ENCODE results near the gene G6PC3. TPM values are rescaled to one million over a fixed set of nuclear protein-coding genes. Genes with fewer than 3 reads are reported as not detected.

G6PC3 gene
- polyA plus RNA-seq, 4 donors, result 17.6 to 69.2 (median 39.3) TPM

- no peaks in the 10 kb centered on the region for H3K27me3 ChIP-seq (ENCODE audit: control insufficient read depth in 3 of 3, insufficient read depth in 3 of 3, low read length in 3 of 3)
- peak overlapping the region in 2 of 3 donors; percentile 53 to 64 for H3K27ac ChIP-seq (ENCODE audit: low read depth in 1 of 3, low read length in 2 of 3)
- peaks cover 0 to 85% (median 0%) of the 10 kb centered on the region in 3 donors for H3K36me3 ChIP-seq (ENCODE audit: control insufficient read depth in 3 of 3, insufficient read depth in 2 of 3, low read depth in 1 of 3, low read length in 3 of 3)
- WGBS, 3 donors, result 81 to 94% (median 86%) methylated on average over 10 of the region's 10 CpGs
- peaks cover 2 to 51% (median 10%) of the 10 kb centered on the region in 3 donors for H3K4me1 ChIP-seq (ENCODE audit: control insufficient read depth in 3 of 3, insufficient read depth in 2 of 3, low read depth in 1 of 3, low read length in 2 of 3)
- DNase-seq (no peak), FAIRE-seq (no peak)
- no peaks in the 10 kb centered on the region for H3K9me3 ChIP-seq (ENCODE audit: control insufficient read depth in 2 of 2, insufficient read depth in 1 of 2, low read depth in 1 of 2, low read length in 1 of 2)
- peak overlapping the region in 1 of 3 donors; percentile 27 for H3K4me3 ChIP-seq (ENCODE audit: low read depth in 1 of 3, low read length in 3 of 3)
Observed at GRCh38 chr17:44110011-44110686, 39.6 kb downstream of the G6PC3 start.

- 8 to 13% (median 10%) methylated on average over 27 to 28 of the region's 28 CpGs for WGBS, 3 donors
- Histone ChIP-seq H3K27ac (ENCODE audit: low read depth in 1 of 3, low read length in 2 of 3) (peak overlapping the region in 2 of 3 donors; percentile 53 to 64), H3K9me3 (ENCODE audit: control insufficient read depth in 2 of 2, insufficient read depth in 1 of 2, low read depth in 1 of 2, low read length in 1 of 2) (no peaks in the 10 kb centered on the region), H3K27me3 (ENCODE audit: control insufficient read depth in 3 of 3, insufficient read depth in 3 of 3, low read length in 3 of 3) (no peaks in the 10 kb centered on the region), H3K4me3 (ENCODE audit: low read depth in 1 of 3, low read length in 3 of 3) (peak overlapping the region in 2 of 3 donors; percentile 22 to 27), H3K4me1 (ENCODE audit: control insufficient read depth in 3 of 3, insufficient read depth in 2 of 3, low read depth in 1 of 3, low read length in 2 of 3) (peaks cover 2 to 51% (median 10%) of the 10 kb centered on the region in 3 donors), H3K36me3 (ENCODE audit: control insufficient read depth in 3 of 3, insufficient read depth in 2 of 3, low read depth in 1 of 3, low read length in 3 of 3) (peaks cover 0 to 85% (median 0%) of the 10 kb centered on the region in 3 donors)
- FAIRE-seq, result no peak
- DNase-seq, result peak; percentile 78 to 95
Observed at GRCh38 chr17:44110823-44111633, 40.5 kb downstream of the G6PC3 start.

- Histone ChIP-seq H3K36me3 (ENCODE audit: control insufficient read depth in 3 of 3, insufficient read depth in 2 of 3, low read depth in 1 of 3, low read length in 3 of 3) (peaks cover 0 to 87% (median 0%) of the 10 kb centered on the region in 3 donors), H3K9me3 (ENCODE audit: control insufficient read depth in 2 of 2, insufficient read depth in 1 of 2, low read depth in 1 of 2, low read length in 1 of 2) (no peaks in the 10 kb centered on the region), H3K4me3 (ENCODE audit: low read depth in 1 of 3, low read length in 3 of 3) (no peak overlapping the region), H3K27me3 (ENCODE audit: control insufficient read depth in 3 of 3, insufficient read depth in 3 of 3, low read length in 3 of 3) (no peaks in the 10 kb centered on the region), H3K27ac (ENCODE audit: low read depth in 1 of 3, low read length in 2 of 3) (peak overlapping the region in 2 of 3 donors; percentile 52 to 56), H3K4me1 (ENCODE audit: control insufficient read depth in 3 of 3, insufficient read depth in 2 of 3, low read depth in 1 of 3, low read length in 2 of 3) (peaks cover 2 to 51% (median 10%) of the 10 kb centered on the region in 3 donors)
- 54 to 59% (median 57%) methylated on average over 3 of the region's 3 CpGs for whole genome bisulfite sequencing, 3 donors
- FAIRE-seq (no peak), DNase-seq (no peak)
Observed at GRCh38 chr17:44111777-44112176, 41.2 kb downstream of the G6PC3 start.

- peaks cover 2 to 50% (median 10%) of the 10 kb centered on the region in 3 donors for H3K4me1 ChIP-seq (ENCODE audit: control insufficient read depth in 3 of 3, insufficient read depth in 2 of 3, low read depth in 1 of 3, low read length in 2 of 3)
- FAIRE-seq, result no peak
Observed at GRCh38 chr17:44112284-44113280, 42.0 kb downstream of the G6PC3 start.

GRCh38 chr17:44113382-44113781 is 42.8 kb downstream of the G6PC3 start:
- Histone ChIP-seq H3K27me3 (ENCODE audit: control insufficient read depth in 3 of 3, insufficient read depth in 3 of 3, low read length in 3 of 3) (no peaks in the 10 kb centered on the region), H3K27ac (ENCODE audit: low read depth in 1 of 3, low read length in 2 of 3) (no peak overlapping the region), H3K36me3 (ENCODE audit: control insufficient read depth in 3 of 3, insufficient read depth in 2 of 3, low read depth in 1 of 3, low read length in 3 of 3) (peaks cover 0 to 89% (median 0%) of the 10 kb centered on the region in 3 donors), H3K4me1 (ENCODE audit: control insufficient read depth in 3 of 3, insufficient read depth in 2 of 3, low read depth in 1 of 3, low read length in 2 of 3) (peaks cover 2 to 42% (median 10%) of the 10 kb centered on the region in 3 donors), H3K9me3 (ENCODE audit: control insufficient read depth in 2 of 2, insufficient read depth in 1 of 2, low read depth in 1 of 2, low read length in 1 of 2) (no peaks in the 10 kb centered on the region), H3K4me3 (ENCODE audit: low read depth in 1 of 3, low read length in 3 of 3) (no peak overlapping the region)
- 82 to 94% (median 89%) methylated on average over 1 of the region's 1 CpG for WGBS, 3 donors
- DNase-seq, result no peak
- no peak for FAIRE-seq

More at GRCh38 chr17:44112284-44113280, 42.0 kb downstream of the G6PC3 start:
- peaks cover 0 to 90% (median 0%) of the 10 kb centered on the region in 3 donors for H3K36me3 ChIP-seq (ENCODE audit: control insufficient read depth in 3 of 3, insufficient read depth in 2 of 3, low read depth in 1 of 3, low read length in 3 of 3)
- 77 to 80% (median 80%) methylated on average over 4 of the region's 4 CpGs for WGBS, 3 donors
- no peak overlapping the region for H3K4me3 ChIP-seq (ENCODE audit: low read depth in 1 of 3, low read length in 3 of 3)
- no peaks in the 10 kb centered on the region for H3K9me3 ChIP-seq (ENCODE audit: control insufficient read depth in 2 of 2, insufficient read depth in 1 of 2, low read depth in 1 of 2, low read length in 1 of 2)
- DNase-seq, result no peak
- H3K27me3 ChIP-seq (ENCODE audit: control insufficient read depth in 3 of 3, insufficient read depth in 3 of 3, low read length in 3 of 3), result no peaks in the 10 kb centered on the region
- H3K27ac ChIP-seq (ENCODE audit: low read depth in 1 of 3, low read length in 2 of 3), result peak overlapping the region in 1 of 3 donors; percentile 52

- Histone ChIP-seq H3K27ac (ENCODE audit: low read depth in 1 of 3, low read length in 2 of 3) (no peak overlapping the region), H3K4me1 (ENCODE audit: control insufficient read depth in 3 of 3, insufficient read depth in 2 of 3, low read depth in 1 of 3, low read length in 2 of 3) (peaks cover 2 to 35% (median 10%) of the 10 kb centered on the region in 3 donors), H3K4me3 (ENCODE audit: low read depth in 1 of 3, low read length in 3 of 3) (no peak overlapping the region), H3K27me3 (ENCODE audit: control insufficient read depth in 3 of 3, insufficient read depth in 3 of 3, low read length in 3 of 3) (no peaks in the 10 kb centered on the region), H3K9me3 (ENCODE audit: control insufficient read depth in 2 of 2, insufficient read depth in 1 of 2, low read depth in 1 of 2, low read length in 1 of 2) (no peaks in the 10 kb centered on the region), H3K36me3 (ENCODE audit: control insufficient read depth in 3 of 3, insufficient read depth in 2 of 3, low read depth in 1 of 3, low read length in 3 of 3) (peaks cover 0 to 91% (median 0%) of the 10 kb centered on the region in 3 donors)
- WGBS, 3 donors, result 83 to 87% (median 85%) methylated on average over 8 to 9 of the region's 9 CpGs
- DNase-seq, result no peak
- FAIRE-seq, result no peak
Observed at GRCh38 chr17:44113868-44114840, 43.6 kb downstream of the G6PC3 start.

Measured in small intestine (tissue), 7 donors.